HFFc6 (cell line): ENCODE results near the gene CABLES2. TPM values are rescaled to one million over a fixed set of nuclear protein-coding genes. Genes with fewer than 3 reads are reported as not detected.

ENCODE experiments used
- DNase-seq: peaks from one replicate; pipeline ENCODE4 v3.0.0-alpha.2; 2018
- H3K27ac Mint-ChIP-seq: 2 replicates; pipeline ENCODE4 v1.8.0; 2020; ENCODE audit warnings: mild to moderate bottlenecking, mixed read lengths
- H3K27me3 Mint-ChIP-seq: 2 replicates; pipeline ENCODE4 v1.8.0; 2021; ENCODE audit warnings: mild to moderate bottlenecking, moderate library complexity, mixed read lengths; ENCODE audit not compliant: insufficient read depth
- H3K36me3 Mint-ChIP-seq: 2 replicates; pipeline ENCODE4 v1.8.0; 2021; ENCODE audit warnings: low read depth, mixed read lengths
- H3K4me1 Mint-ChIP-seq: 2 replicates; pipeline ENCODE4 v1.8.0; 2020; ENCODE audit warnings: low read depth, mixed read lengths
- H3K4me3 Mint-ChIP-seq: 2 replicates; pipeline ENCODE4 v1.8.0; 2020; ENCODE audit warnings: mild to moderate bottlenecking, moderate library complexity, mixed read lengths
- H3K9me3 Mint-ChIP-seq: 2 replicates; pipeline ENCODE4 v1.8.0; 2020; ENCODE audit warnings: mild to moderate bottlenecking, mixed read lengths
- total RNA-seq, 6 experiments: library from RNA; stranded (reverse); fragmentation: NEBNext Ultra II Directional; extraction: Animal tissue kit (Norgen Biotek cat#: 25700); gene quantifications; 2 replicates in 1 of 6; 3 replicates in 5 of 6; pipeline ENCODE4 v1.2.3, GENCODE V29; 2021
- TF ChIP-seq, protein P1 (sequence below): fragments of 200-600 bp; sonication (generic); IDR thresholded peaks from 2 replicates; pipeline ENCODE4 v1.5.0; 2021; ENCODE audit warnings: antibody characterized with exemption, mild to moderate bottlenecking

CABLES2 gene
- total RNA-seq, 6 experiments from 2014 or later, result 4.9 to 7.0 (median 6.6) TPM

GRCh38 chr20:62418709-62419487 is 11.8 kb upstream of the CABLES2 start:
- Mint-ChIP-seq H3K27me3 (peaks cover 6% of the 10 kb centered on the region), H3K9me3 (no peaks in the 10 kb centered on the region), H3K27ac (no peak overlapping the region), H3K4me1 (no peaks in the 10 kb centered on the region), H3K36me3 (no peaks in the 10 kb centered on the region), H3K4me3 (no peak overlapping the region)
- TF ChIP-seq, protein P1, sequence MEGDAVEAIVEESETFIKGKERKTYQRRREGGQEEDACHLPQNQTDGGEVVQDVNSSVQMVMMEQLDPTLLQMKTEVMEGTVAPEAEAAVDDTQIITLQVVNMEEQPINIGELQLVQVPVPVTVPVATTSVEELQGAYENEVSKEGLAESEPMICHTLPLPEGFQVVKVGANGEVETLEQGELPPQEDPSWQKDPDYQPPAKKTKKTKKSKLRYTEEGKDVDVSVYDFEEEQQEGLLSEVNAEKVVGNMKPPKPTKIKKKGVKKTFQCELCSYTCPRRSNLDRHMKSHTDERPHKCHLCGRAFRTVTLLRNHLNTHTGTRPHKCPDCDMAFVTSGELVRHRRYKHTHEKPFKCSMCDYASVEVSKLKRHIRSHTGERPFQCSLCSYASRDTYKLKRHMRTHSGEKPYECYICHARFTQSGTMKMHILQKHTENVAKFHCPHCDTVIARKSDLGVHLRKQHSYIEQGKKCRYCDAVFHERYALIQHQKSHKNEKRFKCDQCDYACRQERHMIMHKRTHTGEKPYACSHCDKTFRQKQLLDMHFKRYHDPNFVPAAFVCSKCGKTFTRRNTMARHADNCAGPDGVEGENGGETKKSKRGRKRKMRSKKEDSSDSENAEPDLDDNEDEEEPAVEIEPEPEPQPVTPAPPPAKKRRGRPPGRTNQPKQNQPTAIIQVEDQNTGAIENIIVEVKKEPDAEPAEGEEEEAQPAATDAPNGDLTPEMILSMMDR, result no peak
- DNase-seq, result no peak

GRCh38 chr20:62417981-62418708 is 11.1 kb upstream of the CABLES2 start:
- H3K27me3 Mint-ChIP-seq, result peaks cover 6% of the 10 kb centered on the region
- H3K9me3 Mint-ChIP-seq, result no peaks in the 10 kb centered on the region
- no peaks in the 10 kb centered on the region for H3K4me1 Mint-ChIP-seq
- no peaks in the 10 kb centered on the region for H3K36me3 Mint-ChIP-seq
- no peak overlapping the region for H3K4me3 Mint-ChIP-seq
- H3K27ac Mint-ChIP-seq, result no peak overlapping the region
- no peak for DNase-seq
- TF ChIP-seq, protein P1, result no peak

DNA sequence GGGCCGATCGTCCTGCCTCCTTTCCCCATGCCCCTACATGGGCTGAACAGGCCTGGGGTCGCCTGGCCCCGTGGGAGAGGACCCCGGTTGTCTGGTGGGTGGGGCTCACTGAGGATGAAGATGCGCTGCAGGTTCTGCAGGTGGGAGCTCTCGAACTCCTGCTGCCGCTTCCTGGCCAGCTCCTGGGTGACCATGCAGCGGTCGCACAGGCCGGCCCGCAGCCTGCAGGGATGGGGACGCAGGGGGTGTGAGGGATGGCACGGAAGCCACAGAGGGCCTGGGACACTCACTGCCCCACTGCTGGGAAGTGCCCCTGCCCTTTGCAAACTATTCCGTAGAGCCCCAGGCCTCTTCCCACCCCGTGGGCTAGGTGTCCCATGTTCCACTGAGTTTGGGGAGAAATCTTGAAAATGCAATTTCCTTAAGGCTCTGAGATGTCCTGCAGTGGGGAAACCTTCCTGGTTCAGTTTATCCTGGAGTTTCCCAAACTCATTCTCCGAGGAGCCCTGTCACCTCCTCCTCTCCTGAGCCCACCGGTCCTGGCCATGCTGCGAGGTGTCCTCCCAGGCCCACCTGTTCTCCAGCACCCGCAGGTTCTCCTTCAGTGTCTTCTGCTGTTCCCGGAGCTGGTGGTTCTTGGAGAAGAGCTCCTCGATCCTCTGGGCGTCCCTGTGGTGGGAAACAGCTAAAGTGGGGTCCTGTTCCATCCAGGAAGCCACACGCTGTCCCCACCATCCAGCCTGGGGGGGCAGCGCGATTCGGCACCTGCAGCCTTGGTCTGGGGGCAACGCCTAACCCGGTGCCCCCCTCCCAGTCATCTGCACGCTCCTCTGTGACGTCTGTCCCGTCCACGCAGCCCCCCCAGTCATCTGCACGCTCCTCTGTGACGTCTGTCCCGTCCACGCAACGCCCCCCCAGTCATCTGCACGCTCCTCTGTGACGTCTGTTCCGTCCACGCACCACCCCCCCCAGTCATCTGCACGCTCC is 9.9 kb upstream of the CABLES2 start:
- Mint-ChIP-seq H3K9me3 (no peaks in the 10 kb centered on the region), H3K27me3 (peaks cover 3% of the 10 kb centered on the region), H3K36me3 (no peaks in the 10 kb centered on the region), H3K27ac (no peak overlapping the region), H3K4me1 (no peaks in the 10 kb centered on the region), H3K4me3 (no peak overlapping the region)
- no peak for DNase-seq
- TF ChIP-seq, protein P1, result no peak

GRCh38 chr20:62415354-62416111 is 8.4 kb upstream of the CABLES2 start:
- TF ChIP-seq, protein P1, result no peak
- no peaks in the 10 kb centered on the region for H3K4me1 Mint-ChIP-seq
- no peaks in the 10 kb centered on the region for H3K9me3 Mint-ChIP-seq

More at GRCh38 chr20:62415354-62416111, 8.4 kb upstream of the CABLES2 start:
- H3K27ac Mint-ChIP-seq, result no peak overlapping the region
- no peak for DNase-seq
- H3K36me3 Mint-ChIP-seq, result no peaks in the 10 kb centered on the region
- peaks cover 5% of the 10 kb centered on the region for H3K27me3 Mint-ChIP-seq
- no peak overlapping the region for H3K4me3 Mint-ChIP-seq
